ENCODE measurements around the gene SCNN1A.

SCNN1A gene

GRCh38 chr12:6323340-6323994 lies 51.9 kb downstream of the SCNN1A start:
- H3K79me1 ChIP-seq (ENCODE audit: low read length): peaks cover 6% of the 10 kb centered on the region
- H2BK120ac ChIP-seq (ENCODE audit: insufficient read depth, low read length, poor library complexity): peak overlapping the region; percentile 40
- H3K9me3 ChIP-seq (ENCODE audit: insufficient read depth, low read depth, low read length): peaks cover 5% of the 10 kb centered on the region
- H3K4ac ChIP-seq (ENCODE audit: low read depth, low read length): no peak overlapping the region
- H4K91ac ChIP-seq (ENCODE audit: low read depth, low read length): peak overlapping the region; percentile 80
- H3K36me3 ChIP-seq (ENCODE audit: control insufficient read depth in 1 of 2, insufficient read depth in 2 of 2, low read length in 2 of 2): peaks cover 13 to 21% of the 10 kb centered on the region in 2 experiments
- peak overlapping the region; percentile 23 for H3K4me2 ChIP-seq (ENCODE audit: low read length)
- peak; percentile 72 to 81 for DNase-seq
- H2AFZ ChIP-seq (ENCODE audit: insufficient read depth, low read length, poor library complexity): peak overlapping the region; percentile 32
- H3K14ac ChIP-seq (ENCODE audit: low read length): peak overlapping the region; percentile 69
- H2BK12ac ChIP-seq (ENCODE audit: low read length): peak overlapping the region; percentile 62
- no CpG with 5 or more reads among the region's 14 CpGs for WGBS (ENCODE audit: extremely low coverage, insufficient coverage, insufficient read length)
- peak overlapping the region; percentile 77 for H3K27ac ChIP-seq (ENCODE audit: low read depth, low read length)
- H3K27me3 ChIP-seq (ENCODE audit: insufficient read depth, low read length): no peaks in the 10 kb centered on the region
- H3K23ac ChIP-seq (ENCODE audit: low read length): no peak overlapping the region
- peak overlapping the region; percentile 49 for H2AK5ac ChIP-seq (ENCODE audit: low read length)
- H3K4me3 ChIP-seq (ENCODE audit: low read depth, low read length): no peak overlapping the region
- H3K79me2 ChIP-seq (ENCODE audit: control insufficient read depth, insufficient read depth, low read length, poor library complexity): peaks cover 3% of the 10 kb centered on the region
- H4K8ac ChIP-seq (ENCODE audit: low read depth, low read length): peak overlapping the region; percentile 75
- H3K4me1 ChIP-seq (ENCODE audit: control insufficient read depth in 1 of 2, insufficient read depth in 2 of 2, low read length in 2 of 2): peaks cover 14 to 16% of the 10 kb centered on the region in 2 experiments
- peak overlapping the region; percentile 54 for H2BK5ac ChIP-seq (ENCODE audit: low read depth, low read length, poor library complexity)
- H4K12ac ChIP-seq (ENCODE audit: low read depth, low read length): peak overlapping the region; percentile 67
- H3K9ac ChIP-seq (ENCODE audit: low read length): no peak overlapping the region
- peak overlapping the region; percentile 54 for H3K18ac ChIP-seq (ENCODE audit: low read length)

GRCh38 chr12:6322969-6323339 lies 52.4 kb downstream of the SCNN1A start:
- no peak for DNase-seq
- Histone ChIP-seq H3K4me2 (ENCODE audit: low read length) (peak overlapping the region; percentile 14), H3K9me3 (ENCODE audit: insufficient read depth, low read depth, low read length) (peaks cover 5% of the 10 kb centered on the region), H2AK5ac (ENCODE audit: low read length) (no peak overlapping the region), H3K18ac (ENCODE audit: low read length) (no peak overlapping the region), H3K9ac (ENCODE audit: low read length) (no peak overlapping the region), H4K12ac (ENCODE audit: low read depth, low read length) (no peak overlapping the region), H3K79me2 (ENCODE audit: control insufficient read depth, insufficient read depth, low read length, poor library complexity) (peaks cover 3% of the 10 kb centered on the region), H2BK5ac (ENCODE audit: low read depth, low read length, poor library complexity) (no peak overlapping the region), H3K79me1 (ENCODE audit: low read length) (peaks cover 6% of the 10 kb centered on the region), H3K4me3 (ENCODE audit: low read depth, low read length) (no peak overlapping the region), H3K27me3 (ENCODE audit: insufficient read depth, low read length) (no peaks in the 10 kb centered on the region), H4K91ac (ENCODE audit: low read depth, low read length) (no peak overlapping the region), H3K14ac (ENCODE audit: low read length) (no peak overlapping the region), H3K36me3 (ENCODE audit: control insufficient read depth in 1 of 2, insufficient read depth in 2 of 2, low read length in 2 of 2) (peaks cover 10 to 16% of the 10 kb centered on the region in 2 experiments), H2BK12ac (ENCODE audit: low read length) (peak overlapping the region; percentile 23), H2BK120ac (ENCODE audit: insufficient read depth, low read length, poor library complexity) (no peak overlapping the region), H2AFZ (ENCODE audit: insufficient read depth, low read length, poor library complexity) (no peak overlapping the region), H3K4me1 (ENCODE audit: control insufficient read depth in 1 of 2, insufficient read depth in 2 of 2, low read length in 2 of 2) (peaks cover 14 to 16% of the 10 kb centered on the region in 2 experiments), H4K8ac (ENCODE audit: low read depth, low read length) (no peak overlapping the region), H3K23ac (ENCODE audit: low read length) (no peak overlapping the region), H3K27ac (ENCODE audit: low read depth, low read length) (peak overlapping the region; percentile 58), H3K4ac (ENCODE audit: low read depth, low read length) (no peak overlapping the region)
- WGBS (ENCODE audit: extremely low coverage, insufficient coverage, insufficient read length): no CpG with 5 or more reads among the region's 2 CpGs

- Histone ChIP-seq H3K9ac (ENCODE audit: low read length) (no peak overlapping the region), H3K9me3 (ENCODE audit: insufficient read depth, low read depth, low read length) (peaks cover 5% of the 10 kb centered on the region), H3K79me1 (ENCODE audit: low read length) (peaks cover 6% of the 10 kb centered on the region), H2BK120ac (ENCODE audit: insufficient read depth, low read length, poor library complexity) (no peak overlapping the region), H4K12ac (ENCODE audit: low read depth, low read length) (no peak overlapping the region), H4K91ac (ENCODE audit: low read depth, low read length) (peak overlapping the region; percentile 48), H3K14ac (ENCODE audit: low read length) (peak overlapping the region; percentile 46), H3K23ac (ENCODE audit: low read length) (no peak overlapping the region), H2AFZ (ENCODE audit: insufficient read depth, low read length, poor library complexity) (no peak overlapping the region), H3K27ac (ENCODE audit: low read depth, low read length) (no peak overlapping the region), H2AK5ac (ENCODE audit: low read length) (peak overlapping the region; percentile 28), H3K27me3 (ENCODE audit: insufficient read depth, low read length) (no peaks in the 10 kb centered on the region), H3K4me2 (ENCODE audit: low read length) (no peak overlapping the region), H3K79me2 (ENCODE audit: control insufficient read depth, insufficient read depth, low read length, poor library complexity) (peaks cover 3% of the 10 kb centered on the region), H3K4ac (ENCODE audit: low read depth, low read length) (no peak overlapping the region), H3K18ac (ENCODE audit: low read length) (peak overlapping the region; percentile 30), H4K8ac (ENCODE audit: low read depth, low read length) (no peak overlapping the region), H3K36me3 (ENCODE audit: control insufficient read depth in 1 of 2, insufficient read depth in 2 of 2, low read length in 2 of 2) (peaks cover 7 to 11% of the 10 kb centered on the region in 2 experiments), H2BK5ac (ENCODE audit: low read depth, low read length, poor library complexity) (no peak overlapping the region), H3K4me3 (ENCODE audit: low read depth, low read length) (no peak overlapping the region), H2BK12ac (ENCODE audit: low read length) (peak overlapping the region; percentile 63), H3K4me1 (ENCODE audit: control insufficient read depth in 1 of 2, insufficient read depth in 2 of 2, low read length in 2 of 2) (peaks cover 14 to 17% of the 10 kb centered on the region in 2 experiments)
- DNase-seq: no peak
- WGBS (ENCODE audit: extremely low coverage, insufficient coverage, insufficient read length): no CpG with 5 or more reads among the region's 4 CpGs
Observed at GRCh38 chr12:6322352-6322751, 53.0 kb downstream of the SCNN1A start.

GRCh38 chr12:6321905-6322304 lies 53.5 kb downstream of the SCNN1A start:
- no peak overlapping the region for H4K12ac ChIP-seq (ENCODE audit: low read depth, low read length)
- no peak overlapping the region for H4K91ac ChIP-seq (ENCODE audit: low read depth, low read length)
- peaks cover 17 to 21% of the 10 kb centered on the region in 2 experiments for H3K4me1 ChIP-seq (ENCODE audit: control insufficient read depth in 1 of 2, insufficient read depth in 2 of 2, low read length in 2 of 2)
- H3K79me1 ChIP-seq (ENCODE audit: low read length): peaks cover 6% of the 10 kb centered on the region
- H2AFZ ChIP-seq (ENCODE audit: insufficient read depth, low read length, poor library complexity): no peak overlapping the region
- H3K27ac ChIP-seq (ENCODE audit: low read depth, low read length): no peak overlapping the region
- no CpG with 5 or more reads among the region's 6 CpGs for WGBS (ENCODE audit: extremely low coverage, insufficient coverage, insufficient read length)
- H3K9ac ChIP-seq (ENCODE audit: low read length): no peak overlapping the region
- H2BK120ac ChIP-seq (ENCODE audit: insufficient read depth, low read length, poor library complexity): no peak overlapping the region
- no peak overlapping the region for H3K14ac ChIP-seq (ENCODE audit: low read length)
- H3K4me2 ChIP-seq (ENCODE audit: low read length): no peak overlapping the region
- H3K18ac ChIP-seq (ENCODE audit: low read length): no peak overlapping the region
- no peak overlapping the region for H2BK5ac ChIP-seq (ENCODE audit: low read depth, low read length, poor library complexity)
- no peak overlapping the region for H2BK12ac ChIP-seq (ENCODE audit: low read length)
- peak in 1 of 2 donors; percentile 59 for DNase-seq
- H3K4ac ChIP-seq (ENCODE audit: low read depth, low read length): no peak overlapping the region
- H3K36me3 ChIP-seq (ENCODE audit: control insufficient read depth in 1 of 2, insufficient read depth in 2 of 2, low read length in 2 of 2): peaks cover 6 to 8% of the 10 kb centered on the region in 2 experiments
- no peak overlapping the region for H4K8ac ChIP-seq (ENCODE audit: low read depth, low read length)
- H3K23ac ChIP-seq (ENCODE audit: low read length): no peak overlapping the region
- no peak overlapping the region for H3K4me3 ChIP-seq (ENCODE audit: low read depth, low read length)
- no peaks in the 10 kb centered on the region for H3K27me3 ChIP-seq (ENCODE audit: insufficient read depth, low read length)
- peaks cover 3% of the 10 kb centered on the region for H3K79me2 ChIP-seq (ENCODE audit: control insufficient read depth, insufficient read depth, low read length, poor library complexity)
- H3K9me3 ChIP-seq (ENCODE audit: insufficient read depth, low read depth, low read length): peaks cover 5% of the 10 kb centered on the region
- no peak overlapping the region for H2AK5ac ChIP-seq (ENCODE audit: low read length)

All from trophoblast cell (in vitro differentiated cells and primary cell).